Skeletal muscle tissue (tissue), 4 donors: ENCODE measurements around the gene SPIRE2. TPM values are rescaled to one million over a fixed set of nuclear protein-coding genes. Genes with fewer than 3 reads are reported as not detected.

Experiments used
- H3K27ac ChIP-seq: one replicate; pipeline ENCODE4 v1.7.0; 2013; ENCODE audit warnings: mild to moderate bottlenecking, low read depth, low read length, inconsistent platforms
- H3K27me3 ChIP-seq, 3 donors: one replicate each; pipeline ENCODE4 v1.7.0; 2013; ENCODE audit warnings: low read length in 3 of 3; ENCODE audit not compliant: control insufficient read depth in 3 of 3, insufficient read depth in 3 of 3
- H3K36me3 ChIP-seq, 3 donors: one replicate each; pipeline ENCODE4 v1.7.0; 2013; ENCODE audit warnings: low read length in 3 of 3; ENCODE audit not compliant: control insufficient read depth in 3 of 3, insufficient read depth in 3 of 3
- H3K4me1 ChIP-seq, 3 donors: one replicate each; pipeline ENCODE4 v1.7.0; 2013; ENCODE audit warnings: low read length in 3 of 3, mild to moderate bottlenecking in 3 of 3; ENCODE audit not compliant: control insufficient read depth in 3 of 3, insufficient read depth in 3 of 3
- H3K4me3 ChIP-seq, 3 donors: one replicate each; pipeline ENCODE4 v1.7.0; 2013; ENCODE audit warnings: low read length in 3 of 3
- H3K9ac ChIP-seq, 3 donors: one replicate each; pipeline ENCODE4 v1.7.0; 2013; ENCODE audit warnings: low read length in 3 of 3, mild to moderate bottlenecking in 3 of 3, moderate library complexity in 2 of 3, low read depth in 1 of 3
- H3K9me3 ChIP-seq, 3 donors: one replicate each; pipeline ENCODE4 v1.7.0; 2013; ENCODE audit warnings: low read length in 3 of 3; ENCODE audit not compliant: control insufficient read depth in 3 of 3
- total RNA-seq: library from RNA; depleted of rRNA; stranded (reverse); fragments of >200 nt; gene quantifications from one replicate; pipeline ENCODE4 v1.2.3, GENCODE V29; 2014
- donor health status: Osteomylitis.

The SPIRE2 gene
- total RNA-seq, 1 donor from 2014 or later, result 2.1 TPM

- Histone ChIP-seq H3K36me3 (peaks cover 39 to 49% (median 48%) of the 10 kb centered on the region in 3 donors), H3K27me3 (no peaks in the 10 kb centered on the region)
These were observed 78.1 kb downstream of the SPIRE2 start for GRCh38 chr16:89906140-89907025.

GRCh38 chr16:89907055-89907814 lies 79.0 kb downstream of the SPIRE2 start:
- no peak overlapping the region for H3K4me3 ChIP-seq
- peaks cover 44 to 50% (median 50%) of the 10 kb centered on the region in 3 donors for H3K36me3 ChIP-seq
- no peaks in the 10 kb centered on the region for H3K27me3 ChIP-seq
- no peaks in the 10 kb centered on the region for H3K9me3 ChIP-seq
- H3K9ac ChIP-seq, result no peak overlapping the region
- peaks cover 0 to 5% (median 4%) of the 10 kb centered on the region in 3 donors for H3K4me1 ChIP-seq
- H3K27ac ChIP-seq, result no peak overlapping the region

More at GRCh38 chr16:89906140-89907025, 78.1 kb downstream of the SPIRE2 start:
- H3K4me1 ChIP-seq, result peaks cover 0 to 5% (median 4%) of the 10 kb centered on the region in 3 donors
- no peaks in the 10 kb centered on the region for H3K9me3 ChIP-seq
- H3K27ac ChIP-seq, result no peak overlapping the region
- H3K9ac ChIP-seq, result no peak overlapping the region
- no peak overlapping the region for H3K4me3 ChIP-seq

- no peaks in the 10 kb centered on the region for H3K27me3 ChIP-seq
- peaks cover 45 to 46% (median 45%) of the 10 kb centered on the region in 3 donors for H3K36me3 ChIP-seq
- no peak overlapping the region for H3K9ac ChIP-seq
- H3K9me3 ChIP-seq, result no peaks in the 10 kb centered on the region
- H3K4me1 ChIP-seq, result peaks cover 0 to 5% (median 4%) of the 10 kb centered on the region in 3 donors
- no peak overlapping the region for H3K27ac ChIP-seq
- no peak overlapping the region for H3K4me3 ChIP-seq
These were observed 80.0 kb downstream of the SPIRE2 start for GRCh38 chr16:89908236-89908635.

GRCh38 chr16:89909777-89910716 lies 81.8 kb downstream of the SPIRE2 start:
- no peak overlapping the region for H3K27ac ChIP-seq
- H3K9ac ChIP-seq, result no peak overlapping the region

GRCh38 chr16:89910717-89911354 lies 82.6 kb downstream of the SPIRE2 start:
- Histone ChIP-seq H3K36me3 (peaks cover 28 to 40% (median 30%) of the 10 kb centered on the region in 3 donors), H3K9ac (no peak overlapping the region), H3K4me3 (no peak overlapping the region), H3K9me3 (no peaks in the 10 kb centered on the region), H3K27ac (no peak overlapping the region), H3K27me3 (peaks cover 0 to 2% (median 1%) of the 10 kb centered on the region in 3 donors), H3K4me1 (peaks cover 0 to 5% (median 4%) of the 10 kb centered on the region in 3 donors)

More at GRCh38 chr16:89909777-89910716, 81.8 kb downstream of the SPIRE2 start:
- H3K4me1 ChIP-seq, result peaks cover 0 to 5% (median 4%) of the 10 kb centered on the region in 3 donors
- no peak overlapping the region for H3K4me3 ChIP-seq
- H3K27me3 ChIP-seq, result no peaks in the 10 kb centered on the region
- no peaks in the 10 kb centered on the region for H3K9me3 ChIP-seq
- peaks cover 35 to 47% (median 37%) of the 10 kb centered on the region in 3 donors for H3K36me3 ChIP-seq

- Histone ChIP-seq H3K4me3 (no peak overlapping the region), H3K4me1 (peaks cover 0 to 5% (median 4%) of the 10 kb centered on the region in 3 donors), H3K27me3 (peaks cover 0 to 5% (median 4%) of the 10 kb centered on the region in 3 donors), H3K27ac (no peak overlapping the region), H3K36me3 (peaks cover 24 to 36% (median 25%) of the 10 kb centered on the region in 3 donors), H3K9ac (no peak overlapping the region), H3K9me3 (no peaks in the 10 kb centered on the region)
These were observed 83.1 kb downstream of the SPIRE2 start for GRCh38 chr16:89911375-89911774.

- H3K9me3 ChIP-seq, result no peaks in the 10 kb centered on the region
- no peak overlapping the region for H3K4me3 ChIP-seq
- H3K27me3 ChIP-seq, result peaks cover 0 to 5% (median 4%) of the 10 kb centered on the region in 3 donors
- H3K4me1 ChIP-seq, result peaks cover 0 to 5% (median 4%) of the 10 kb centered on the region in 3 donors
- no peak overlapping the region for H3K27ac ChIP-seq
- H3K36me3 ChIP-seq, result peaks cover 17 to 29% (median 18%) of the 10 kb centered on the region in 3 donors
- H3K9ac ChIP-seq, result no peak overlapping the region
These were observed 83.9 kb downstream of the SPIRE2 start for GRCh38 chr16:89912143-89912542.

GRCh38 chr16:89912627-89913026 lies 84.4 kb downstream of the SPIRE2 start:
- H3K9me3 ChIP-seq, result no peaks in the 10 kb centered on the region
- no peak overlapping the region for H3K27ac ChIP-seq
- peaks cover 2 to 6% (median 5%) of the 10 kb centered on the region in 3 donors for H3K4me1 ChIP-seq
- H3K9ac ChIP-seq, result no peak overlapping the region
- peaks cover 17 to 29% (median 18%) of the 10 kb centered on the region in 3 donors for H3K36me3 ChIP-seq
- H3K27me3 ChIP-seq, result peaks cover 0 to 6% (median 5%) of the 10 kb centered on the region in 3 donors
- no peak overlapping the region for H3K4me3 ChIP-seq
